Skeletal muscle tissue (tissue), 4 donors: Measurements from ENCODE around the gene LONRF2. TPM values are rescaled to one million over a fixed set of nuclear protein-coding genes. Genes with fewer than 3 reads are reported as not detected.

Experiments used
- H3K27ac ChIP-seq: one replicate; pipeline ENCODE4 v1.7.0; 2013; ENCODE audit warnings: mild to moderate bottlenecking, low read depth, low read length, inconsistent platforms
- H3K27me3 ChIP-seq, 3 donors: one replicate each; pipeline ENCODE4 v1.7.0; 2013; ENCODE audit warnings: low read length in 3 of 3; ENCODE audit not compliant: control insufficient read depth in 3 of 3, insufficient read depth in 3 of 3
- H3K36me3 ChIP-seq, 3 donors: one replicate each; pipeline ENCODE4 v1.7.0; 2013; ENCODE audit warnings: low read length in 3 of 3; ENCODE audit not compliant: control insufficient read depth in 3 of 3, insufficient read depth in 3 of 3
- H3K4me1 ChIP-seq, 3 donors: one replicate each; pipeline ENCODE4 v1.7.0; 2013; ENCODE audit warnings: low read length in 3 of 3, mild to moderate bottlenecking in 3 of 3; ENCODE audit not compliant: control insufficient read depth in 3 of 3, insufficient read depth in 3 of 3
- H3K4me3 ChIP-seq, 3 donors: one replicate each; pipeline ENCODE4 v1.7.0; 2013; ENCODE audit warnings: low read length in 3 of 3
- H3K9ac ChIP-seq, 3 donors: one replicate each; pipeline ENCODE4 v1.7.0; 2013; ENCODE audit warnings: low read length in 3 of 3, mild to moderate bottlenecking in 3 of 3, moderate library complexity in 2 of 3, low read depth in 1 of 3
- H3K9me3 ChIP-seq, 3 donors: one replicate each; pipeline ENCODE4 v1.7.0; 2013; ENCODE audit warnings: low read length in 3 of 3; ENCODE audit not compliant: control insufficient read depth in 3 of 3
- total RNA-seq: library from RNA; depleted of rRNA; stranded (reverse); fragments of >200 nt; gene quantifications from one replicate; pipeline ENCODE4 v1.2.3, GENCODE V29; 2014
- donor health status: Osteomylitis.

LONRF2 gene
- total RNA-seq, 1 donor from 2014 or later: 1.0 TPM

- H3K27ac ChIP-seq: no peak overlapping the region
- no peaks in the 10 kb centered on the region for H3K27me3 ChIP-seq
- no peaks in the 10 kb centered on the region for H3K36me3 ChIP-seq
- no peak overlapping the region for H3K9ac ChIP-seq
- H3K9me3 ChIP-seq: no peaks in the 10 kb centered on the region
- peaks cover 0 to 3% (median 0%) of the 10 kb centered on the region in 3 donors for H3K4me1 ChIP-seq
- H3K4me3 ChIP-seq: no peak overlapping the region
Measured at GRCh38 chr2:100260712-100261620, 61.3 kb downstream of the LONRF2 start.

- H3K27ac ChIP-seq: no peak overlapping the region
- H3K36me3 ChIP-seq: no peaks in the 10 kb centered on the region
- no peak overlapping the region for H3K9ac ChIP-seq
- H3K9me3 ChIP-seq: no peaks in the 10 kb centered on the region
- H3K4me3 ChIP-seq: no peak overlapping the region
- H3K27me3 ChIP-seq: no peaks in the 10 kb centered on the region
- peaks cover 0 to 3% (median 0%) of the 10 kb centered on the region in 3 donors for H3K4me1 ChIP-seq
Measured at GRCh38 chr2:100259106-100259505, 63.2 kb downstream of the LONRF2 start.

GRCh38 chr2:100257939-100258338, 64.4 kb downstream of the LONRF2 start:
- no peaks in the 10 kb centered on the region for H3K36me3 ChIP-seq
- no peak overlapping the region for H3K9ac ChIP-seq
- no peaks in the 10 kb centered on the region for H3K27me3 ChIP-seq
- peaks cover 0 to 3% (median 0%) of the 10 kb centered on the region in 3 donors for H3K4me1 ChIP-seq
- no peak overlapping the region for H3K27ac ChIP-seq
- H3K9me3 ChIP-seq: no peaks in the 10 kb centered on the region
- no peak overlapping the region for H3K4me3 ChIP-seq

- Histone ChIP-seq H3K4me3 (no peak overlapping the region), H3K27me3 (no peaks in the 10 kb centered on the region), H3K9ac (no peak overlapping the region), H3K36me3 (no peaks in the 10 kb centered on the region), H3K27ac (no peak overlapping the region), H3K9me3 (no peaks in the 10 kb centered on the region), H3K4me1 (no peaks in the 10 kb centered on the region)
Measured at GRCh38 chr2:100256849-100257248, 65.5 kb downstream of the LONRF2 start.

- H3K27ac ChIP-seq: no peak overlapping the region
- H3K4me3 ChIP-seq: no peak overlapping the region
- no peaks in the 10 kb centered on the region for H3K4me1 ChIP-seq
- no peak overlapping the region for H3K9ac ChIP-seq
- H3K27me3 ChIP-seq: no peaks in the 10 kb centered on the region
- H3K9me3 ChIP-seq: no peaks in the 10 kb centered on the region
- no peaks in the 10 kb centered on the region for H3K36me3 ChIP-seq
Measured at GRCh38 chr2:100256416-100256815, 65.9 kb downstream of the LONRF2 start.

DNA sequence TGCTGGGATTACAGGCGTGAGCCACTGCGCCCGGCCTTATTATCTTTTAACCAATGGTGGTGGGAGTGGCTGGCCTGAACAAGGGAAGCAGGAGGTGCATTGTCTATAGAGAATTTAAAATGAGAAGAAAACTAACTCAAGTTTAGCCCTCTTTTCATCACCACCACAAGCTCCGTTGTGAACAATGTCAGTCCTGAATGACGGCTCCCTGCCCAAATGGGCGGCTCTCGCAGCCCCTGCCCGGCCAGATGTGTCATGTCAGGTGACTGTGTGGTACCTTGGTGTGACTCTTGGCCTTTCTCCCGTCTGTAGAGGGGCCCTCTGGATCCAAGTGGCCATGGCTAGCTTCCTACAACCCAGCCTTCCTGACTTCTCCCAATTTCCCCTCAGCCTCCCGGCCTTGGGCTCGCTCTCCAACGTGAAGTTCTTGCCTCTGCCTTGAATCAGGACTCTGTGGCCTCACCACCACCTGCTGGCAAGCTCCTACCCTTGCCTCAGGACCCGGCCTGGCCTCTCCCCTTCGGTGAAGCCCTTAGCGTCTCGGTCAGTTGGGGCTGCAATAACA, 67.6 kb downstream of the LONRF2 start:
- H3K36me3 ChIP-seq: no peaks in the 10 kb centered on the region
- no peaks in the 10 kb centered on the region for H3K27me3 ChIP-seq
- H3K4me3 ChIP-seq: no peak overlapping the region
- no peaks in the 10 kb centered on the region for H3K4me1 ChIP-seq
- H3K27ac ChIP-seq: no peak overlapping the region
- H3K9ac ChIP-seq: no peak overlapping the region
- H3K9me3 ChIP-seq: no peaks in the 10 kb centered on the region

- Histone ChIP-seq H3K4me1 (no peaks in the 10 kb centered on the region), H3K9ac (no peak overlapping the region), H3K9me3 (no peaks in the 10 kb centered on the region), H3K36me3 (no peaks in the 10 kb centered on the region), H3K27ac (no peak overlapping the region), H3K4me3 (no peak overlapping the region), H3K27me3 (no peaks in the 10 kb centered on the region)
Measured at GRCh38 chr2:100253786-100254185, 68.5 kb downstream of the LONRF2 start.

GRCh38 chr2:100252811-100253698, 69.2 kb downstream of the LONRF2 start:
- H3K4me3 ChIP-seq: no peak overlapping the region
- H3K36me3 ChIP-seq: no peaks in the 10 kb centered on the region
- H3K27ac ChIP-seq: no peak overlapping the region

DNA sequence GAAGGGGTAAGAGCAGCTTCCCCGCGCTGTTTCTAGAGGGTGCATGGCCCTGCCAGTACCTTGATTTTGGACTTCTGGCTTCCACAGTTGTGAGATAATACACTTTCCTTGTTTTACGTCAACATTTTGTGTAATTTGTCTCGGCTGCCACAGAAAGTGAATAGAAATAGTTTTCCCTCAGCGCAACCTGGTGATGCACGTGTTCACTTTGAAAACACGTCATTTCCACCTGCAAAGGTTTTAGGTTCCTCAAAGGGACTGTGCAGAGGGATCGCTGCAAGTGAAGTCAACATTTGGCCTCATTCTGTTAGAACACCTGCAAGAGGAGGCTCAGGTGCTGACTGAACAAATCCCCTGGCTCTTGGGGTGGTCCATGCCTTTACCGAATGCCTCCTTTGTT, 71.7 kb downstream of the LONRF2 start:
- Histone ChIP-seq H3K4me3 (no peak overlapping the region), H3K36me3 (no peaks in the 10 kb centered on the region)

More at GRCh38 chr2:100252811-100253698, 69.2 kb downstream of the LONRF2 start:
- Histone ChIP-seq H3K27me3 (no peaks in the 10 kb centered on the region), H3K9me3 (no peaks in the 10 kb centered on the region), H3K9ac (no peak overlapping the region), H3K4me1 (no peaks in the 10 kb centered on the region)

More for the DNA sequence above, 71.7 kb downstream of the LONRF2 start:
- Histone ChIP-seq H3K9ac (no peak overlapping the region), H3K27ac (no peak overlapping the region), H3K27me3 (peaks cover 0 to 10% (median 3%) of the 10 kb centered on the region in 3 donors), H3K4me1 (no peaks in the 10 kb centered on the region), H3K9me3 (no peaks in the 10 kb centered on the region)
